ENCODE data around the gene MPPE1. TPM values are rescaled to one million over a fixed set of nuclear protein-coding genes. Genes with fewer than 3 reads are reported as not detected.
A peak's percentile ranks its signal among the peaks of the same experiment; 100 is the strongest.
"Not testable (repeated sequence)": the region's sequence is repeated elsewhere in the genome, so short reads cannot be mapped to it uniquely, and the experiment has no call there.

The MPPE1 gene
- total RNA-seq, 1 donor = 38.0 TPM

DNA sequence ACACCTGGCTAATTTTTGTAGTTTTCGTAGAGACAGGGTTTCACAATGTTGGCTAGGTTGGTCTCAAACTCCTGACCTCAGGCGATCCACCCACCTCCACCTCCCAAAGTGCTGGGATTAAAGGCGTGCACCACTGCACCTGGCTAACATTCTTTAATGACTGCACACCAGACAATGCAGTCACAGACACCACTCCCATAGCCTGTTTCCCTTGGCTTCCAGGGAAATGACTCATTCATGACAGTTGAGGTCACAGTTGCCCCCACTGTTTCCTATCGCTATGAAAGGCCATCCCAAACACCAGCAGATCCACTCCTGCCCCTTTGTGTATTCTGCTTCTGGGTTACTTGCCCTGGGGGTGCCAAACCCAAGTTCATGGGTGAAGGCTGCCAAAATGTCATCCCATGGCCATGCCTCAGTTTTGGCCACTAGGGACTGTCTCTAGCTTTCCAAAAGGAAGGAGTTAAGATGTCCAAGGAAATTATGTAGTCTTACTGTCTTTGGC lies 48.2 kb downstream of the MPPE1 start:
- no peaks in the 10 kb centered on the region for H3K9me3 ChIP-seq (ENCODE audit: low read depth, low read length)
- peak overlapping the region; percentile 99 for H3K27ac ChIP-seq (ENCODE audit: low read depth, low read length)
- H3K4me3 ChIP-seq (ENCODE audit: insufficient read depth, low read length) = no peak overlapping the region
- H3K27me3 ChIP-seq (ENCODE audit: insufficient read depth, low read length) = no peaks in the 10 kb centered on the region
- no peak overlapping the region for H3K4me2 ChIP-seq (ENCODE audit: insufficient read depth, low read length)
- H3K4me1 ChIP-seq (ENCODE audit: insufficient read depth, low read length) = peaks cover 41% of the 10 kb centered on the region
- H3K36me3 ChIP-seq (ENCODE audit: insufficient read depth, low read length) = no peaks in the 10 kb centered on the region
- peak overlapping the region; percentile 5 for H2AFZ ChIP-seq (ENCODE audit: low read length)
- H3K79me2 ChIP-seq (ENCODE audit: insufficient read depth, low read length) = no peaks in the 10 kb centered on the region
- DNase-seq (ENCODE audit: insufficient read length, low spot score, missing footprints) = no peak
- TF ChIP-seq, protein P1, sequence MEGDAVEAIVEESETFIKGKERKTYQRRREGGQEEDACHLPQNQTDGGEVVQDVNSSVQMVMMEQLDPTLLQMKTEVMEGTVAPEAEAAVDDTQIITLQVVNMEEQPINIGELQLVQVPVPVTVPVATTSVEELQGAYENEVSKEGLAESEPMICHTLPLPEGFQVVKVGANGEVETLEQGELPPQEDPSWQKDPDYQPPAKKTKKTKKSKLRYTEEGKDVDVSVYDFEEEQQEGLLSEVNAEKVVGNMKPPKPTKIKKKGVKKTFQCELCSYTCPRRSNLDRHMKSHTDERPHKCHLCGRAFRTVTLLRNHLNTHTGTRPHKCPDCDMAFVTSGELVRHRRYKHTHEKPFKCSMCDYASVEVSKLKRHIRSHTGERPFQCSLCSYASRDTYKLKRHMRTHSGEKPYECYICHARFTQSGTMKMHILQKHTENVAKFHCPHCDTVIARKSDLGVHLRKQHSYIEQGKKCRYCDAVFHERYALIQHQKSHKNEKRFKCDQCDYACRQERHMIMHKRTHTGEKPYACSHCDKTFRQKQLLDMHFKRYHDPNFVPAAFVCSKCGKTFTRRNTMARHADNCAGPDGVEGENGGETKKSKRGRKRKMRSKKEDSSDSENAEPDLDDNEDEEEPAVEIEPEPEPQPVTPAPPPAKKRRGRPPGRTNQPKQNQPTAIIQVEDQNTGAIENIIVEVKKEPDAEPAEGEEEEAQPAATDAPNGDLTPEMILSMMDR (IDR thresholded peaks at IDR 0.05; ENCODE audit: extremely low read depth, low read depth, low read length) = peak; percentile 41
- H4K20me1 ChIP-seq (ENCODE audit: insufficient read depth, low read length) = no peaks in the 10 kb centered on the region

DNA sequence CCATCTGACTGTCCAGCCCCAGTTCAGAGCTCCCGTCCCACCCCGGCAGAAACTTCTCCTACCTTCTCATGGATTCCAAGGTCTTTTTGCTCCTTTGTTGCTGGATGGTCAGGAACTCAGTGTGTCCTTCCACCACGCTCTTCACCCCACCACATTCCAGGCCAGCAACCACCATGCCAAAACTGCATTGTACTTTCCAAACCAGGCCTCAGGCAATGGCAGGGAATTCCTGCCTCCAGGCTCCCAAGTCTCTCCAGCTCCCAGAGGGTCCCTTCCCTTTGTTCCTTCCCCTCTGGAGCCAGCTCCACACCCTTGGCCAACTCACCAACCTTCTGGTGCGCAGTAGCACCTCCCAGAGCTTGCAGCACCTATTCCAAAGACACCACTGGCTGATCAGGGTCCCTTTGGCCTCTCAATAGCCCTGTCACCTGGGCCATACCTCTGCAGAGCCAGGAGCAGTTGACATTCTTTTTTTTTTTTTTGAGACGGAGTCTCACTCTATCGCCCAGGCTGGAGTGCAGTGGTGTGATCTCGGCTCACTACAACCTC lies 48.8 kb downstream of the MPPE1 start:
- Histone ChIP-seq H3K9me3 (ENCODE audit: low read depth, low read length) (no peaks in the 10 kb centered on the region), H4K20me1 (ENCODE audit: insufficient read depth, low read length) (no peaks in the 10 kb centered on the region), H3K36me3 (ENCODE audit: insufficient read depth, low read length) (no peaks in the 10 kb centered on the region), H3K4me2 (ENCODE audit: insufficient read depth, low read length) (no peak overlapping the region), H3K4me3 (ENCODE audit: insufficient read depth, low read length) (no peak overlapping the region), H3K27ac (ENCODE audit: low read depth, low read length) (peak overlapping the region; percentile 99), H3K79me2 (ENCODE audit: insufficient read depth, low read length) (peaks cover 5% of the 10 kb centered on the region), H2AFZ (ENCODE audit: low read length) (no peak overlapping the region), H3K27me3 (ENCODE audit: insufficient read depth, low read length) (no peaks in the 10 kb centered on the region), H3K4me1 (ENCODE audit: insufficient read depth, low read length) (peaks cover 41% of the 10 kb centered on the region)
- no peak for DNase-seq (ENCODE audit: insufficient read length, low spot score, missing footprints)
- TF ChIP-seq, protein P1 (IDR thresholded peaks at IDR 0.05; ENCODE audit: extremely low read depth, low read depth, low read length) = no peak

DNA sequence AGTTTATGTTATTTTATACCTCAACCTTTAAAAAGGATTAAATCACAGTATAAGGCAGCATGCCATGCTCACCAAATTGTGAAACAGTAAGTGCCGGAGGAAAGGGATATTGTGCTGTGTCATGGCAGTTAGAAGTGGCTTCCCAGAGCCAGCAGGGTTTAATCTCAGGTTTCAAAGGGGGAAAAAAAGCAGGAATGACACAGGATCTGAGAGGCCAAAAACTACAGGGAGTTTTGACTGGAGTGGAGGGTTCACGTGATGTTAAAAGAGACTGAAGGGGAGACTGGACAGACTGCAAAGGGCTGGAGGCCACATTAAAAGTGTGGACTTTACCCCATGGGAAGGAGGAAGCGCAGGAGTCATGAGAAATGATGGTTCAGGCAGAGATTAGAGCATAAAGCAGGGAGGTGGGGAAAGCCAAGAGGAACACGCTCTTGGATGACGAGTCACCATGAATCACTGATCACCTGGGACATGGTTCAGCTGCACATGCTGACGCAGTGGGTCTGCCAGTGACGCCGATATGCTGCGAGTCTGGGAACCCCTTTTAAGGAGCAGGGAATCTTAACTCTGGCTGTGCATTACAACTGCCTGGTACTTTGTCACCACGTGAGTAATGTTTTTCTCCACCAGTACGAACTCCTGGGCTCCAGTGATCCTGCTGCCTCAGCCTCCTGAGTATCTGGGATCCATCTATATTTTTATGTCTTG lies 50.8 kb downstream of the MPPE1 start:
- TF ChIP-seq, protein P1 (IDR thresholded peaks at IDR 0.05; ENCODE audit: extremely low read depth, low read depth, low read length) = no peak
- Histone ChIP-seq H3K27me3 (ENCODE audit: insufficient read depth, low read length) (no peaks in the 10 kb centered on the region), H3K9me3 (ENCODE audit: low read depth, low read length) (no peaks in the 10 kb centered on the region), H4K20me1 (ENCODE audit: insufficient read depth, low read length) (no peaks in the 10 kb centered on the region), H3K27ac (ENCODE audit: low read depth, low read length) (peak overlapping the region; percentile 99), H3K36me3 (ENCODE audit: insufficient read depth, low read length) (no peaks in the 10 kb centered on the region), H3K79me2 (ENCODE audit: insufficient read depth, low read length) (peaks cover 23% of the 10 kb centered on the region), H2AFZ (ENCODE audit: low read length) (no peak overlapping the region), H3K4me2 (ENCODE audit: insufficient read depth, low read length) (peak overlapping the region; percentile 77), H3K4me3 (ENCODE audit: insufficient read depth, low read length) (peak overlapping the region; percentile 26), H3K4me1 (ENCODE audit: insufficient read depth, low read length) (peaks cover 48% of the 10 kb centered on the region)
- DNase-seq (ENCODE audit: insufficient read length, low spot score, missing footprints) = peak; percentile 95

DNA sequence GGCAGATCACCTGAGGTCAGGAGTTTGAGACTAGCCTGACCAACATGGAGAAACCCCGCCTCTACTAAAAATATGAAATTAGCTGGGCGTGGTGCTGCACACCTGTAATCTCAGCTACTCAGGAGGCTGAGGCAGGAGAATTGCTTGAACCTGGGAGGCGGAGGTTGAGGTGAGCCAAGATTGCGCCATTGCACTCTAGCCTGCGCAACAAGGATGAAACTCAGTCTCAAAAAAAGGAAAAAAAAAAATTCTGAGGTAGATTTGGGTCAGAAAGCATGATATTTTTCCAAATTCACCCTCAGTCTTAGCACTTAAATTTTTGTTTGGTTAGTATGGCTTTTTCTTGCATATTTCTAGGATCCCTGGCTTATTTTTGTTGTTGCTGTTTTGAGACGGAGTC lies 53.6 kb downstream of the MPPE1 start:
- H3K9me3 ChIP-seq (ENCODE audit: low read depth, low read length); H3K4me2 ChIP-seq (ENCODE audit: insufficient read depth, low read length); H3K27me3 ChIP-seq (ENCODE audit: insufficient read depth, low read length); H4K20me1 ChIP-seq (ENCODE audit: insufficient read depth, low read length); DNase-seq (ENCODE audit: insufficient read length, low spot score, missing footprints); H3K4me3 ChIP-seq (ENCODE audit: insufficient read depth, low read length); H2AFZ ChIP-seq (ENCODE audit: low read length); H3K36me3 ChIP-seq (ENCODE audit: insufficient read depth, low read length): not testable (repeated sequence)
- Histone ChIP-seq H3K27ac (ENCODE audit: low read depth, low read length) (peak overlapping the region; percentile 97), H3K4me1 (ENCODE audit: insufficient read depth, low read length) (peaks cover 47% of the 10 kb centered on the region), H3K79me2 (ENCODE audit: insufficient read depth, low read length) (peaks cover 34% of the 10 kb centered on the region)

Measured in osteoblast (primary cell).